CD14-positive monocyte (primary cell): Measurements from ENCODE around the gene GABRG3. TPM values are rescaled to one million over a fixed set of nuclear protein-coding genes. Genes with fewer than 3 reads are reported as not detected.

Experiments used
- DNase-seq, 3 donors: peaks; one replicate each; pipeline ENCODE4 v3.0.0-alpha.2; 2011 to 2022
- H2AFZ ChIP-seq: 2 replicates; pipeline ENCODE4 v1.6.0; 2012; ENCODE audit warnings: mild to moderate bottlenecking, low read depth, low read length, inconsistent platforms; ENCODE audit not compliant: insufficient read depth, poor library complexity, severe bottlenecking
- H3K27ac ChIP-seq, 2 donors: 1 replicate in 1 of 2; 2 replicates in 1 of 2; pipeline ENCODE4 v1.5.1; 2012 to 2013; ENCODE audit warnings: low read length in 2 of 2, control low read depth in 1 of 2, inconsistent platforms in 1 of 2, low read depth in 1 of 2, mild to moderate bottlenecking in 1 of 2
- H3K27me3 ChIP-seq, 2 donors: one replicate each; pipeline versions ENCODE4 v1.6.0 to v1.6.1; 2011 to 2013; ENCODE audit warnings: low read length in 2 of 2; ENCODE audit not compliant: control insufficient read depth in 2 of 2, insufficient read depth in 2 of 2
- H3K36me3 ChIP-seq, 2 donors: replicated peaks in 1 of 2; 1 replicate in 1 of 2; 2 replicates in 1 of 2; pipeline versions ENCODE4 v1.5.1 to v1.6.1; 2012 to 2013; ENCODE audit warnings: low read length in 2 of 2, control low read depth in 1 of 2, inconsistent platforms in 1 of 2, mild to moderate bottlenecking in 1 of 2; ENCODE audit not compliant: insufficient read depth in 2 of 2, control insufficient read depth in 1 of 2
- H3K4me1 ChIP-seq, 2 donors: 1 replicate in 1 of 2; 2 replicates in 1 of 2; pipeline versions ENCODE4 v1.5.1 to v1.6.1; 2012 to 2013; ENCODE audit warnings: low read length in 2 of 2, control low read depth in 1 of 2, inconsistent platforms in 1 of 2, mild to moderate bottlenecking in 1 of 2, moderate library complexity in 1 of 2; ENCODE audit not compliant: insufficient read depth in 2 of 2, control insufficient read depth in 1 of 2
- H3K4me2 ChIP-seq: replicated peaks from 2 replicates; pipeline ENCODE3; 2012; ENCODE audit warnings: low read length, moderate library complexity, mild to moderate bottlenecking; ENCODE audit not compliant: poor library complexity, severe bottlenecking; ENCODE audit errors: extremely low read depth
- H3K4me3 ChIP-seq, 3 experiments: fragments of 200-600 bp in 1 of 3; sonication (generic) in 1 of 3; replicated peaks in 1 of 3; 1 replicate in 2 of 3; 2 replicates in 1 of 3; pipeline ENCODE4 v1.5.1; 2011 to 2013; ENCODE audit warnings: low read length in 3 of 3, mild to moderate bottlenecking in 3 of 3, control low read depth in 2 of 3, low read depth in 2 of 3, inconsistent platforms in 1 of 3, moderate library complexity in 1 of 3
- H3K79me2 ChIP-seq: 2 replicates; pipeline ENCODE4 v1.6.0; 2012; ENCODE audit warnings: mild to moderate bottlenecking, control low read depth, inconsistent platforms, low read length, moderate library complexity; ENCODE audit not compliant: insufficient read depth
- H3K9ac ChIP-seq: 2 replicates; pipeline ENCODE4 v1.6.0; 2017; ENCODE audit warnings: low read length, mild to moderate bottlenecking; ENCODE audit not compliant: insufficient read depth, poor library complexity, severe bottlenecking
- H3K9me3 ChIP-seq, 2 donors: replicated peaks in 1 of 2; 1 replicate in 1 of 2; 2 replicates in 1 of 2; pipeline versions ENCODE4 v1.5.1 to v1.6.1; 2012 to 2013; ENCODE audit warnings: low read length in 2 of 2, control low read depth in 1 of 2; ENCODE audit not compliant: control insufficient read depth in 1 of 2, insufficient read depth in 1 of 2
- H4K20me1 ChIP-seq: 2 replicates; pipeline ENCODE4 v1.6.0; 2012; ENCODE audit warnings: mild to moderate bottlenecking, low read length, control low read depth, moderate library complexity; ENCODE audit not compliant: insufficient read depth
- H3K27ac Mint-ChIP-seq, 7 donors: one replicate each; pipeline ENCODE4 v1.8.0; 2020; ENCODE audit warnings: mild to moderate bottlenecking in 7 of 7, mixed read lengths in 7 of 7, moderate library complexity in 6 of 7, inconsistent platforms in 2 of 7
- H3K27me3 Mint-ChIP-seq, 3 donors: one replicate each; pipeline ENCODE4 v1.8.0; 2021 to 2022; ENCODE audit warnings: low read depth in 3 of 3, mild to moderate bottlenecking in 3 of 3, mixed read lengths in 3 of 3, moderate library complexity in 3 of 3, inconsistent platforms in 1 of 3
- H3K36me3 Mint-ChIP-seq, 2 donors: one replicate each; pipeline ENCODE4 v1.8.0; 2020; ENCODE audit warnings: mixed read lengths in 2 of 2, inconsistent platforms in 1 of 2, mild to moderate bottlenecking in 1 of 2
- H3K4me1 Mint-ChIP-seq: one replicate; pipeline ENCODE4 v1.8.0; 2020; ENCODE audit warnings: mild to moderate bottlenecking, mixed read lengths
- H3K4me3 Mint-ChIP-seq, 2 donors: one replicate each; pipeline ENCODE4 v1.8.0; 2020; ENCODE audit warnings: mild to moderate bottlenecking in 2 of 2, mixed read lengths in 2 of 2, moderate library complexity in 1 of 2
- H3K9me3 Mint-ChIP-seq, 7 donors: one replicate each; pipeline ENCODE4 v1.8.0; 2020 to 2022; ENCODE audit warnings: mixed read lengths in 7 of 7, mild to moderate bottlenecking in 6 of 7, moderate library complexity in 6 of 7, inconsistent platforms in 2 of 7
- WGBS: methylation state at CpG from one replicate; pipeline ENCODE4 v1.1.5; 2013; ENCODE audit warnings: missing lambda C conversion rate; ENCODE audit not compliant: insufficient coverage; 5-methylcytosine and 5-hydroxymethylcytosine counted together
- intact Hi-C, 2 donors: fragments of 100-400 bp; cut with micrococcal nuclease; formaldehyde crosslinking; loops; one replicate each; pipeline versions ENCODE4 v1.15.0 to v1.15.1; 2023
- polyA plus RNA-seq, 3 donors: library from polyadenylated mRNA; depleted of rRNA in 1 of 3; unstranded in 2 of 3; stranded (reverse) in 1 of 3; fragments of 300-500 nt in 2 of 3; fragments of >200 nt in 1 of 3; fragmentation: Illumina TruSeq in 2 of 3; gene quantifications; 1 replicate in 2 of 3; 2 replicates in 1 of 3; pipeline ENCODE4 v1.2.3, GENCODE V29; 2012 to 2021
- TF ChIP-seq, protein P1 (sequence below): fragments of 200-600 bp; IDR thresholded peaks from one replicate; pipeline ENCODE4 v1.8.0; 2022; ENCODE audit warnings: antibody characterized with exemption, mild to moderate bottlenecking

GABRG3 gene
- polyA plus RNA-seq, 3 donors: not detected

DNA sequence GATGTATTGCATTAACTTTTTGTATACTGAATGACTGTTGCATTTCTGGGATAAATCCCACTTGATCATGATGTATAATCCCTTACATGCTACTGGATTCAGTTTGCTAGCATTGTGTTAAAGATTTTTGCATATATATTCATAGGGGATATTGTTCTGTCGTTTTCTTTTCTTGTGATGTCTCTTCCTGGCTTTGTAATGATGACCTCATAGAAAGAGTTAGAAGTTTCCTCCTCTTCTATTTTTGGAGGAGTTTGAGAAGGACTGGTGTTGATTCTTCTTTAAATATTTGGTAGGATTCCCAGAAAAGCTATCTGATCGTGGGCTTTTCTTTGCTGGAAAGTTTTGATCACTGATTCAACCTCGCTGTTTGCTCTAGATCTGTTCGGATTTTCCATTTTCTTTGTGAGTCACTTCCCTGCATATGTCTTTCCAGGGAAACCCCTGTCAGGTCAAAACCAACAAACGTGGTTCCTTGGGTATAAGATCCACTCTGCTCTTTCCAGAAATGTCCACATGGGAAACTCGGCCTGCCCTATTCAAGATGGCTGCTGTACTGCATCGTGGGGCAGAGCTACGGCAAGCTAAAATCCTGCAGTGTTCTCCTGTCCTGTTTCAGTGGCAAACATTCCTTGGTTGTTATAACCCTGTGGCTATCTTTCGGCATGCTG lies 120.4 kb downstream of the GABRG3 start:
- peaks cover 0 to 2% (median 0%) of the 10 kb centered on the region in 3 donors for H3K27me3 Mint-ChIP-seq
- H3K9me3 Mint-ChIP-seq: peaks cover 8 to 25% (median 21%) of the 10 kb centered on the region in 7 donors
- Histone ChIP-seq H3K4me2 (no peak overlapping the region), H3K4me3 (no peak overlapping the region), H4K20me1 (no peaks in the 10 kb centered on the region), H3K9me3 (peaks cover 24 to 34% of the 10 kb centered on the region in 2 donors), H3K36me3 (no peaks in the 10 kb centered on the region), H3K9ac (no peak overlapping the region), H3K4me1 (no peaks in the 10 kb centered on the region), H3K27me3 (no peaks in the 10 kb centered on the region), H3K27ac (no peak overlapping the region), H2AFZ (no peak overlapping the region), H3K79me2 (no peaks in the 10 kb centered on the region)
- WGBS: 88% methylated on average over 7 of the region's 9 CpGs
- TF ChIP-seq, protein P1, sequence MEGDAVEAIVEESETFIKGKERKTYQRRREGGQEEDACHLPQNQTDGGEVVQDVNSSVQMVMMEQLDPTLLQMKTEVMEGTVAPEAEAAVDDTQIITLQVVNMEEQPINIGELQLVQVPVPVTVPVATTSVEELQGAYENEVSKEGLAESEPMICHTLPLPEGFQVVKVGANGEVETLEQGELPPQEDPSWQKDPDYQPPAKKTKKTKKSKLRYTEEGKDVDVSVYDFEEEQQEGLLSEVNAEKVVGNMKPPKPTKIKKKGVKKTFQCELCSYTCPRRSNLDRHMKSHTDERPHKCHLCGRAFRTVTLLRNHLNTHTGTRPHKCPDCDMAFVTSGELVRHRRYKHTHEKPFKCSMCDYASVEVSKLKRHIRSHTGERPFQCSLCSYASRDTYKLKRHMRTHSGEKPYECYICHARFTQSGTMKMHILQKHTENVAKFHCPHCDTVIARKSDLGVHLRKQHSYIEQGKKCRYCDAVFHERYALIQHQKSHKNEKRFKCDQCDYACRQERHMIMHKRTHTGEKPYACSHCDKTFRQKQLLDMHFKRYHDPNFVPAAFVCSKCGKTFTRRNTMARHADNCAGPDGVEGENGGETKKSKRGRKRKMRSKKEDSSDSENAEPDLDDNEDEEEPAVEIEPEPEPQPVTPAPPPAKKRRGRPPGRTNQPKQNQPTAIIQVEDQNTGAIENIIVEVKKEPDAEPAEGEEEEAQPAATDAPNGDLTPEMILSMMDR: no peak
- no peaks in the 10 kb centered on the region for H3K4me1 Mint-ChIP-seq
- no peak overlapping the region for H3K4me3 Mint-ChIP-seq
- DNase-seq: no peak
- no peaks in the 10 kb centered on the region for H3K36me3 Mint-ChIP-seq
- intact Hi-C loops: no loop called here
- H3K27ac Mint-ChIP-seq: no peak overlapping the region

GRCh38 chr15:27092390-27092789 lies 121.4 kb downstream of the GABRG3 start:
- no peaks in the 10 kb centered on the region for H3K36me3 Mint-ChIP-seq

More at GRCh38 chr15:27092390-27092789, 121.4 kb downstream of the GABRG3 start:
- no peaks in the 10 kb centered on the region for H3K4me1 ChIP-seq
- H3K9ac ChIP-seq: no peak overlapping the region
- TF ChIP-seq, protein P1: no peak
- no peak overlapping the region for H3K27ac ChIP-seq
- H3K4me3 ChIP-seq: no peak overlapping the region
- H3K4me2 ChIP-seq: no peak overlapping the region
- peaks cover 0 to 2% (median 0%) of the 10 kb centered on the region in 3 donors for H3K27me3 Mint-ChIP-seq
- peaks cover 20 to 35% of the 10 kb centered on the region in 2 donors for H3K9me3 ChIP-seq
- intact Hi-C loops: no loop called here
- no peak overlapping the region for H3K4me3 Mint-ChIP-seq
- no peaks in the 10 kb centered on the region for H3K79me2 ChIP-seq
- no peaks in the 10 kb centered on the region for H3K36me3 ChIP-seq
- peaks cover 9 to 29% (median 20%) of the 10 kb centered on the region in 7 donors for H3K9me3 Mint-ChIP-seq
- H3K4me1 Mint-ChIP-seq: no peaks in the 10 kb centered on the region
- H3K27me3 ChIP-seq: no peaks in the 10 kb centered on the region
- DNase-seq: no peak
- H2AFZ ChIP-seq: no peak overlapping the region
- WGBS: 92% methylated on average over 8 of the region's 10 CpGs
- H4K20me1 ChIP-seq: no peaks in the 10 kb centered on the region
- H3K27ac Mint-ChIP-seq: no peak overlapping the region
